GM23338 (cell line): ENCODE results near the gene ATXN2. TPM values are rescaled to one million over a fixed set of nuclear protein-coding genes. Genes with fewer than 3 reads are reported as not detected.

Source experiments
- ATAC-seq: fragments of 200-7000 bp; cut with Tn5 transposase; 3 replicates; pipeline ENCODE4 v1.9.1; 2020
- DNase-seq: peaks from one replicate; pipeline ENCODE4 v3.0.0-alpha.2; 2015; ENCODE audit warnings: low spot score
- H2AFZ ChIP-seq: fragments of 200-600 bp; sonication (generic); 2 replicates; pipeline ENCODE4 v1.8.0; 2016; ENCODE audit warnings: antibody characterized with exemption, mild to moderate bottlenecking, moderate library complexity
- H3F3A ChIP-seq: fragments of 200-600 bp; sonication (generic); replicated peaks from 2 replicates; pipeline ENCODE4 v1.8.0; 2017; ENCODE audit warnings: antibody characterized with exemption, mixed run types, low read depth
- H3K27ac ChIP-seq: fragments of 200-600 bp; sonication (generic); 2 replicates; pipeline ENCODE4 v1.6.1; 2016; ENCODE audit warnings: low read depth
- H3K27me3 ChIP-seq: fragments of 200-600 bp; sonication (generic); 2 replicates; pipeline ENCODE4 v1.8.0; 2016; ENCODE audit warnings: mild to moderate bottlenecking, mixed run types, moderate library complexity; ENCODE audit not compliant: insufficient read depth
- H3K36me3 ChIP-seq: fragments of 200-600 bp; sonication (generic); 2 replicates; pipeline ENCODE4 v1.8.0; 2016; ENCODE audit warnings: mild to moderate bottlenecking; ENCODE audit not compliant: insufficient read depth
- H3K4me1 ChIP-seq: fragments of 200-600 bp; sonication (generic); 2 replicates; pipeline ENCODE4 v1.8.0; 2016; ENCODE audit warnings: mild to moderate bottlenecking, moderate library complexity; ENCODE audit not compliant: insufficient read depth
- H3K4me2 ChIP-seq: fragments of 200-600 bp; sonication (generic); 2 replicates; pipeline ENCODE4 v1.7.1; 2017; ENCODE audit warnings: mixed run types
- H3K4me3 ChIP-seq: fragments of 200-600 bp; sonication (generic); 2 replicates; pipeline ENCODE4 v1.6.1; 2016; ENCODE audit warnings: mixed run types
- H3K79me2 ChIP-seq: fragments of 200-600 bp; sonication (generic); replicated peaks from 2 replicates; pipeline ENCODE4 v1.8.0; 2017; ENCODE audit warnings: mild to moderate bottlenecking; ENCODE audit not compliant: insufficient read depth
- H3K9me2 ChIP-seq: fragments of 200-600 bp; sonication (generic); 2 replicates; pipeline ENCODE4 v1.8.0; 2017; ENCODE audit not compliant: insufficient read depth
- H4K20me1 ChIP-seq: fragments of 200-600 bp; sonication (generic); replicated peaks from 2 replicates; pipeline ENCODE4 v1.8.0; 2017; ENCODE audit warnings: mild to moderate bottlenecking; ENCODE audit not compliant: insufficient read depth
- H3K27ac Mint-ChIP-seq: 2 replicates; pipeline ENCODE4 v1.8.0; 2020; ENCODE audit warnings: inconsistent platforms, mild to moderate bottlenecking, moderate library complexity, mixed read lengths
- H3K27me3 Mint-ChIP-seq: 3 replicates; pipeline ENCODE4 v1.8.0; 2022; ENCODE audit warnings: low read depth, mild to moderate bottlenecking, moderate library complexity, mixed read lengths, inconsistent platforms; ENCODE audit not compliant: insufficient read depth, poor library complexity
- H3K36me3 Mint-ChIP-seq: 3 replicates; pipeline ENCODE4 v1.8.0; 2021; ENCODE audit warnings: low read depth, mild to moderate bottlenecking, inconsistent platforms, moderate library complexity, mixed read lengths
- H3K4me1 Mint-ChIP-seq: 3 replicates; pipeline ENCODE4 v1.8.0; 2020; ENCODE audit warnings: mild to moderate bottlenecking, inconsistent platforms, mixed read lengths
- H3K4me3 Mint-ChIP-seq: 3 replicates; pipeline ENCODE4 v1.8.0; 2021; ENCODE audit warnings: moderate library complexity, mild to moderate bottlenecking, inconsistent platforms, mixed read lengths
- H3K9me3 Mint-ChIP-seq: 3 replicates; pipeline ENCODE4 v1.8.0; 2020; ENCODE audit warnings: moderate library complexity, mild to moderate bottlenecking, inconsistent platforms, mixed read lengths
- STAT1 ChIP-seq: IDR thresholded peaks from one replicate; pipeline ENCODE4 v1.6.1; 2016; ENCODE audit warnings: antibody characterized with exemption; ENCODE audit not compliant: unreplicated experiment
- polyA plus RNA-seq: library from polyadenylated mRNA; unstranded; fragments of >200 nt; fragmentation: Nextera tagmentation; extraction: Ambion mirVana; gene quantifications from 2 replicates; pipeline ENCODE4 v1.2.1, GENCODE V29; 2016
- total RNA-seq: library from RNA; depleted of rRNA; stranded (reverse); fragments of >200 nt; shearing (Covaris generic); gene quantifications from 2 replicates; pipeline ENCODE4 v1.2.3, GENCODE V29; 2014
- TF ChIP-seq, protein P1 (sequence below): fragments of 250-450 bp; sonication (Bioruptor Pico); IDR thresholded peaks from 2 replicates; pipeline ENCODE4 v1.5.0; 2020; ENCODE audit warnings: mild to moderate bottlenecking, moderate library complexity
- TF ChIP-seq, protein P2 (sequence below): IDR thresholded peaks from 2 replicates; pipeline ENCODE4 v1.6.1; 2016; ENCODE audit warnings: antibody characterized with exemption
- TF ChIP-seq, protein P3 (sequence below), 2 experiments: fragments of 200-600 bp in 1 of 2; sonication (generic) in 1 of 2; conservative IDR thresholded peaks; 2 replicates each; pipeline versions ENCODE4 v1.5.1 to v1.6.1; 2016 to 2017; ENCODE audit warnings: antibody characterized with exemption in 2 of 2, low read depth in 2 of 2, mild to moderate bottlenecking in 2 of 2, moderate library complexity in 1 of 2

Gene ATXN2
- total and polyA plus RNA-seq, 2 experiments from 2014 or later = 44.8 to 59.5 TPM

DNA sequence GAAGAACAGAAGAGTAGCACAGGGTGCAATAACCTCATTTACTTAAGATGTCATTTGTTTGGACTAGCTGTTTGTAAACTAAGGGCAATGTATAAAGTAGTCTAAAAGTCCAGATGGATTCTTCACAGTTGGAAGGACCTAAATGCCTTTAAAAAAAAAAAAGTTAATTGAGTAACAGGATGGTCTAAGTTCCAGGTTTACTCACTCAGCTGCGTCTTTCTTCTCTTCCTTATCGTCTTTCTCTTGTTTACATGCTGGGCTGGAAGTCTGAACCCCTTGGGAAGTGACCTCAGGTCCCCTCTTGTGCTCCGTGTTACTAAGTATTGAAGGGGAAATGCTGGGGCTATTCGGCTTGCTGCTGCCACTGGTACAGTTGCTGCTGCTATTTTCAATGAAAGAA is 110.8 kb downstream of the ATXN2 start (continued):
- TF ChIP-seq, protein P1, sequence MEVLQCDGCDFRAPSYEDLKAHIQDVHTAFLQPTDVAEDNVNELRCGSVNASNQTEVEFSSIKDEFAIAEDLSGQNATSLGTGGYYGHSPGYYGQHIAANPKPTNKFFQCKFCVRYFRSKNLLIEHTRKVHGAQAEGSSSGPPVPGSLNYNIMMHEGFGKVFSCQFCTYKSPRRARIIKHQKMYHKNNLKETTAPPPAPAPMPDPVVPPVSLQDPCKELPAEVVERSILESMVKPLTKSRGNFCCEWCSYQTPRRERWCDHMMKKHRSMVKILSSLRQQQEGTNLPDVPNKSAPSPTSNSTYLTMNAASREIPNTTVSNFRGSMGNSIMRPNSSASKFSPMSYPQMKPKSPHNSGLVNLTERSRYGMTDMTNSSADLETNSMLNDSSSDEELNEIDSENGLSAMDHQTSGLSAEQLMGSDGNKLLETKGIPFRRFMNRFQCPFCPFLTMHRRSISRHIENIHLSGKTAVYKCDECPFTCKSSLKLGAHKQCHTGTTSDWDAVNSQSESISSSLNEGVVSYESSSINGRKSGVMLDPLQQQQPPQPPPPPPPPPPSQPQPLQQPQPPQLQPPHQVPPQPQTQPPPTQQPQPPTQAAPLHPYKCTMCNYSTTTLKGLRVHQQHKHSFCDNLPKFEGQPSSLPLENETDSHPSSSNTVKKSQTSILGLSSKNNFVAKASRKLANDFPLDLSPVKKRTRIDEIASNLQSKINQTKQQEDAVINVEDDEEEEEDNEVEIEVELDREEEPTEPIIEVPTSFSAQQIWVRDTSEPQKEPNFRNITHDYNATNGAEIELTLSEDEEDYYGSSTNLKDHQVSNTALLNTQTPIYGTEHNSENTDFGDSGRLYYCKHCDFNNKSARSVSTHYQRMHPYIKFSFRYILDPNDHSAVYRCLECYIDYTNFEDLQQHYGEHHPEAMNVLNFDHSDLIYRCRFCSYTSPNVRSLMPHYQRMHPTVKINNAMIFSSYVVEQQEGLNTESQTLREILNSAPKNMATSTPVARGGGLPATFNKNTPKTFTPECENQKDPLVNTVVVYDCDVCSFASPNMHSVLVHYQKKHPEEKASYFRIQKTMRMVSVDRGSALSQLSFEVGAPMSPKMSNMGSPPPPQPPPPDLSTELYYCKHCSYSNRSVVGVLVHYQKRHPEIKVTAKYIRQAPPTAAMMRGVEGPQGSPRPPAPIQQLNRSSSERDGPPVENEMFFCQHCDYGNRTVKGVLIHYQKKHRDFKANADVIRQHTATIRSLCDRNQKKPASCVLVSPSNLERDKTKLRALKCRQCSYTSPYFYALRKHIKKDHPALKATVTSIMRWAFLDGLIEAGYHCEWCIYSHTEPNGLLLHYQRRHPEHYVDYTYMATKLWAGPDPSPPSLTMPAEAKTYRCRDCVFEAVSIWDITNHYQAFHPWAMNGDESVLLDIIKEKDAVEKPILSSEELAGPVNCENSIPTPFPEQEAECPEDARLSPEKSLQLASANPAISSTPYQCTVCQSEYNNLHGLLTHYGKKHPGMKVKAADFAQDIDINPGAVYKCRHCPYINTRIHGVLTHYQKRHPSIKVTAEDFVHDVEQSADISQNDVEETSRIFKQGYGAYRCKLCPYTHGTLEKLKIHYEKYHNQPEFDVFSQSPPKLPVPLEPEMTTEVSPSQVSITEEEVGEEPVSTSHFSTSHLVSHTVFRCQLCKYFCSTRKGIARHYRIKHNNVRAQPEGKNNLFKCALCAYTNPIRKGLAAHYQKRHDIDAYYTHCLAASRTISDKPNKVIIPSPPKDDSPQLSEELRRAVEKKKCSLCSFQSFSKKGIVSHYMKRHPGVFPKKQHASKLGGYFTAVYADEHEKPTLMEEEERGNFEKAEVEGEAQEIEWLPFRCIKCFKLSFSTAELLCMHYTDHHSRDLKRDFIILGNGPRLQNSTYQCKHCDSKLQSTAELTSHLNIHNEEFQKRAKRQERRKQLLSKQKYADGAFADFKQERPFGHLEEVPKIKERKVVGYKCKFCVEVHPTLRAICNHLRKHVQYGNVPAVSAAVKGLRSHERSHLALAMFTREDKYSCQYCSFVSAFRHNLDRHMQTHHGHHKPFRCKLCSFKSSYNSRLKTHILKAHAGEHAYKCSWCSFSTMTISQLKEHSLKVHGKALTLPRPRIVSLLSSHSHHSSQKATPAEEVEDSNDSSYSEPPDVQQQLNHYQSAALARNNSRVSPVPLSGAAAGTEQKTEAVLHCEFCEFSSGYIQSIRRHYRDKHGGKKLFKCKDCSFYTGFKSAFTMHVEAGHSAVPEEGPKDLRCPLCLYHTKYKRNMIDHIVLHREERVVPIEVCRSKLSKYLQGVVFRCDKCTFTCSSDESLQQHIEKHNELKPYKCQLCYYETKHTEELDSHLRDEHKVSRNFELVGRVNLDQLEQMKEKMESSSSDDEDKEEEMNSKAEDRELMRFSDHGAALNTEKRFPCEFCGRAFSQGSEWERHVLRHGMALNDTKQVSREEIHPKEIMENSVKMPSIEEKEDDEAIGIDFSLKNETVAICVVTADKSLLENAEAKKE (CRISPR knock-in tag) = no peak
- TF ChIP-seq, protein P2, sequence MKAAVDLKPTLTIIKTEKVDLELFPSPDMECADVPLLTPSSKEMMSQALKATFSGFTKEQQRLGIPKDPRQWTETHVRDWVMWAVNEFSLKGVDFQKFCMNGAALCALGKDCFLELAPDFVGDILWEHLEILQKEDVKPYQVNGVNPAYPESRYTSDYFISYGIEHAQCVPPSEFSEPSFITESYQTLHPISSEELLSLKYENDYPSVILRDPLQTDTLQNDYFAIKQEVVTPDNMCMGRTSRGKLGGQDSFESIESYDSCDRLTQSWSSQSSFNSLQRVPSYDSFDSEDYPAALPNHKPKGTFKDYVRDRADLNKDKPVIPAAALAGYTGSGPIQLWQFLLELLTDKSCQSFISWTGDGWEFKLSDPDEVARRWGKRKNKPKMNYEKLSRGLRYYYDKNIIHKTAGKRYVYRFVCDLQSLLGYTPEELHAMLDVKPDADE = no peak

DNA sequence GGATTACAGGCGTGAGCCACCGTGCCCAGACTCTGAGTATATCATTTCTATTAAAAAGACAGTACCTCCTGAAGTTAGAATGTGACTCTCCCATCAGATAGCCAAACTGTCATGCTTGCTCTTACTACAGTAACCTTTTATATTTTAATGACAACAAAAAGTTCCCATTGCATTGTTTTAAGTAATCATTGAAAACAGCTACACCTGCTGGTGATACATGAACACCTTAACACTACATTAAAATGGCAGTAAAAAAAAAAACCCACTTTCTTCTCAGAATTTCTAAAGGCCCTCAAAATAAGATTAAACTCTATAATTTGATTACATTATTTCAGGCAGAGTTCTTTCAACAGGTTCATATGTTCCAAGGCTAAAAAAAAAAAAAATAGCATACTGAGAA is 116.7 kb downstream of the ATXN2 start:
- Mint-ChIP-seq H3K27me3 (no peaks in the 10 kb centered on the region), H3K4me1 (no peaks in the 10 kb centered on the region), H3K4me3 (no peak overlapping the region), H3K36me3 (peaks cover 64% of the 10 kb centered on the region), H3K27ac (no peak overlapping the region), H3K9me3 (no peaks in the 10 kb centered on the region)
- peaks cover 38% of the 10 kb centered on the region for H3K36me3 ChIP-seq
- no peak overlapping the region for H3K27ac ChIP-seq
- no peak overlapping the region for H3K4me3 ChIP-seq
- no peaks in the 10 kb centered on the region for H3K27me3 ChIP-seq
- no peaks in the 10 kb centered on the region for H3K4me1 ChIP-seq
- H3K4me2 ChIP-seq = no peak overlapping the region
- DNase-seq (peak; percentile 49), ATAC-seq (no peak)
- H3K79me2 ChIP-seq = no peaks in the 10 kb centered on the region; the same call in 1 of the 2 replicates
- TF ChIP-seq, protein P3, sequence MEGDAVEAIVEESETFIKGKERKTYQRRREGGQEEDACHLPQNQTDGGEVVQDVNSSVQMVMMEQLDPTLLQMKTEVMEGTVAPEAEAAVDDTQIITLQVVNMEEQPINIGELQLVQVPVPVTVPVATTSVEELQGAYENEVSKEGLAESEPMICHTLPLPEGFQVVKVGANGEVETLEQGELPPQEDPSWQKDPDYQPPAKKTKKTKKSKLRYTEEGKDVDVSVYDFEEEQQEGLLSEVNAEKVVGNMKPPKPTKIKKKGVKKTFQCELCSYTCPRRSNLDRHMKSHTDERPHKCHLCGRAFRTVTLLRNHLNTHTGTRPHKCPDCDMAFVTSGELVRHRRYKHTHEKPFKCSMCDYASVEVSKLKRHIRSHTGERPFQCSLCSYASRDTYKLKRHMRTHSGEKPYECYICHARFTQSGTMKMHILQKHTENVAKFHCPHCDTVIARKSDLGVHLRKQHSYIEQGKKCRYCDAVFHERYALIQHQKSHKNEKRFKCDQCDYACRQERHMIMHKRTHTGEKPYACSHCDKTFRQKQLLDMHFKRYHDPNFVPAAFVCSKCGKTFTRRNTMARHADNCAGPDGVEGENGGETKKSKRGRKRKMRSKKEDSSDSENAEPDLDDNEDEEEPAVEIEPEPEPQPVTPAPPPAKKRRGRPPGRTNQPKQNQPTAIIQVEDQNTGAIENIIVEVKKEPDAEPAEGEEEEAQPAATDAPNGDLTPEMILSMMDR (conservative IDR thresholded peaks at IDR 0.05; ENCODE audit: low read depth in 2 of 2) = peak in 1 of 2 experiments; percentile 51; a peak in 3 of 4 replicates
- TF ChIP-seq STAT1 = no peak
- H3K9me2 ChIP-seq = no peaks in the 10 kb centered on the region
- peaks cover 10% of the 10 kb centered on the region; the same call in 1 of the 2 replicates for H4K20me1 ChIP-seq
- H3F3A ChIP-seq = no peaks in the 10 kb centered on the region
- no peak overlapping the region for H2AFZ ChIP-seq
